PC-9 (cell line): ENCODE results near the gene CCDC144A.
"Not testable (repeated sequence)": the region's sequence is repeated elsewhere in the genome, so short reads cannot be mapped to it uniquely, and the experiment has no call there.

ENCODE experiments used
- CTCF ChIP-seq: fragments of 200-600 bp; sonication (generic); conservative IDR thresholded peaks from 2 replicates; pipeline ENCODE4 v1.6.1; 2017; ENCODE audit warnings: mixed run types, antibody characterized with exemption, mild to moderate bottlenecking, moderate library complexity
- EZH2 ChIP-seq: fragments of 200-600 bp; sonication (generic); IDR thresholded peaks from 2 replicates; pipeline ENCODE4 v1.8.0; 2017; ENCODE audit warnings: antibody characterized with exemption, low read depth

DNA sequence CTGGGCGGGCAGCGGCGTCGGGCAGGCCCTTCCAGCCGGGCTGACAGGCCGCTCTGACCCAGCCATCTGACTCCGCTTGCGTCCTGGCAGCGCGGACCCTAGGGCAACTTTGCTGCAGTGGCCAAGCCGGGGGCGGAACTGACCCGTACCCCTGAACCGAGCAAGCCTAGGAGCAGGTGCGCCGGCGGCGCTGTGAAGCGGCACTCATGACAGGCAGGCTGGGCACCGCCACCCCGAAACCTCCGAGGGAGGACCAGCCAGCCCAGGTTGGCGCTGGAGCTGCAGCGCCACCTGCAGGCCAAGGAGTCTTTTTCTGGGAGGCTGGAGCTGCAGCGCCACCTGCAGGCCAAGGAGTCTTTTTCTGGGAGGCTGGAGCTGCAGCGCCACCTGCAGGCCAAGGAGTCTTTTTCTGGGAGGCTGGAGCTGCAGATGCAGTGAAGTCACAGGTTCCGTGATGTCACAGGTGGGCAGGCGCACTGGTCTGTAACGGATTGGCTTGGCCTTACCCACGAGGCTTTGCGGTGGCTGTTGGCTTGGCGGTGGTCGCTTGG lies at the start of gene CCDC144A:
- TF ChIP-seq CTCF: peak; percentile 87
- TF ChIP-seq EZH2: not testable (repeated sequence)
